Measurements from ENCODE around the gene STK24. TPM values are rescaled to one million over a fixed set of nuclear protein-coding genes. Genes with fewer than 3 reads are reported as not detected.

Gene STK24
- total and polyA plus RNA-seq, 2 of the 4 experiments (the other 2 are of a cell fraction), result 29.2 to 43.4 TPM

DNA sequence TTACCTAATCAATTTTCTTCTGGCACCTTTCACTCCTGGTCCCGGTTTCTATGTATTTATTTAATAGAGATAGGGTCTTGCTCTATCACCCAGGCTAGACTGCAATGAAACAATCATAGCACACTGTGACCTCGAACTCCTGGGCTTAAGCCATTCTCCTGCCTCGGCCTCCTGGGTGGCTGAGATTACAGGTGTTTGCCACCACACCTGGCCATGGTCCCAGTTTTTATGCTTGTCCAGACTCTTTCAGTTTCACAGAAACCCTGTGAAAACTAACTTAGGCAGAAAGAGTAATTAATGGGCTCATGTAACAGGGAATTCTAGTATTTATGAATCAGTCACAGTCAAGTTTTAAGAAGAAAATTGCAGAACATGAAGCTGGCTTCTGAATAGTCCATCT, 9.0 kb upstream of the STK24 start:
- ChIA-PET CTCF (interaction anchor here (0.7 kb wide), 1 partner anchor 352 kb away, joined by 3 read pairs; no protein-coding TSS in a partner anchor), POLR2A (ENCODE audit: unreplicated experiment) (no interaction called here)
- dilution Hi-C loops (cut with HindIII; ENCODE audit: low sequenced_read_pairs, unreplicated experiment) (no loop called here), intact Hi-C loops (cut with micrococcal nuclease) (no loop called here), in situ Hi-C loops (cut with MboI; ENCODE audit: low sequenced_read_pairs) (no loop called here)
- H3K9ac ChIP-seq (ENCODE audit: low read depth, low read length), result no peak overlapping the region
- TF ChIP-seq RFX5 (IDR thresholded peaks at IDR 0.05; ENCODE audit: low read depth, low read length) (no peak), CEBPB (IDR thresholded peaks at IDR 0.05; ENCODE audit: low read depth, low read length) (no peak), RCOR1 (IDR thresholded peaks at IDR 0.05; ENCODE audit: insufficient replicate concordance, low read length) (no peak), NFE2L2 (IDR thresholded peaks at IDR 0.05; ENCODE audit: low read depth, low read length) (no peak), RAD21 (IDR thresholded peaks at IDR 0.05; ENCODE audit: low read length) (no peak)
- TF ChIP-seq, protein P1, sequence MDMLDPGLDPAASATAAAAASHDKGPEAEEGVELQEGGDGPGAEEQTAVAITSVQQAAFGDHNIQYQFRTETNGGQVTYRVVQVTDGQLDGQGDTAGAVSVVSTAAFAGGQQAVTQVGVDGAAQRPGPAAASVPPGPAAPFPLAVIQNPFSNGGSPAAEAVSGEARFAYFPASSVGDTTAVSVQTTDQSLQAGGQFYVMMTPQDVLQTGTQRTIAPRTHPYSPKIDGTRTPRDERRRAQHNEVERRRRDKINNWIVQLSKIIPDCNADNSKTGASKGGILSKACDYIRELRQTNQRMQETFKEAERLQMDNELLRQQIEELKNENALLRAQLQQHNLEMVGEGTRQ (IDR thresholded peaks at IDR 0.05; ENCODE audit: low read depth, low read length), result no peak
- TF ChIP-seq, protein P2, sequence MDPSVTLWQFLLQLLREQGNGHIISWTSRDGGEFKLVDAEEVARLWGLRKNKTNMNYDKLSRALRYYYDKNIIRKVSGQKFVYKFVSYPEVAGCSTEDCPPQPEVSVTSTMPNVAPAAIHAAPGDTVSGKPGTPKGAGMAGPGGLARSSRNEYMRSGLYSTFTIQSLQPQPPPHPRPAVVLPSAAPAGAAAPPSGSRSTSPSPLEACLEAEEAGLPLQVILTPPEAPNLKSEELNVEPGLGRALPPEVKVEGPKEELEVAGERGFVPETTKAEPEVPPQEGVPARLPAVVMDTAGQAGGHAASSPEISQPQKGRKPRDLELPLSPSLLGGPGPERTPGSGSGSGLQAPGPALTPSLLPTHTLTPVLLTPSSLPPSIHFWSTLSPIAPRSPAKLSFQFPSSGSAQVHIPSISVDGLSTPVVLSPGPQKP (IDR thresholded peaks at IDR 0.05; ENCODE audit: borderline replicate concordance, low read depth, low read length), result no peak
- H3K18ac ChIP-seq (ENCODE audit: low read depth, low read length), result no peak overlapping the region
- no peak overlapping the region for H3K4me2 ChIP-seq (ENCODE audit: low read depth, low read length)
- H2BK120ac ChIP-seq (ENCODE audit: low read depth, low read length), result no peak overlapping the region
- no peaks in the 10 kb centered on the region for H4K20me1 ChIP-seq (ENCODE audit: insufficient read depth, low read length)
- WGBS, 2 experiments (ENCODE audit: extremely low coverage in 2 of 2, insufficient read length in 1 of 2), result no CpG with 5 or more reads among the region's 3 CpGs
- no peak overlapping the region for H3K27ac ChIP-seq (ENCODE audit: insufficient read depth, low read length)
- ATAC-seq (ENCODE audit: low read depth) (no peak), DNase-seq (no peak)
- H3K14ac ChIP-seq (replicated peaks; ENCODE audit: low read depth, low read length), result no peak overlapping the region
- H4K5ac ChIP-seq (ENCODE audit: low read depth, low read length), result no peak overlapping the region
- H3K36me3 ChIP-seq (ENCODE audit: control insufficient read depth, insufficient read depth, low read length), result no peaks in the 10 kb centered on the region
- H2BK5ac ChIP-seq (ENCODE audit: low read depth, low read length, poor library complexity, severe bottlenecking), result no peak overlapping the region
- H4K8ac ChIP-seq (ENCODE audit: low read depth in 2 of 2, low read length in 2 of 2), result no peak overlapping the region
- no peak overlapping the region for H4K91ac ChIP-seq (ENCODE audit: insufficient read depth, low read depth, low read length)
- peaks cover 4% of the 10 kb centered on the region for H3K9me1 ChIP-seq (ENCODE audit: insufficient read depth, low read length)
- no peak overlapping the region for H3K4ac ChIP-seq (ENCODE audit: low read depth, low read length)
- no peak overlapping the region for H3K4me3 ChIP-seq (ENCODE audit: insufficient read depth, low read depth, low read length)
- H2AK5ac ChIP-seq (ENCODE audit: low read depth, low read length), result no peak overlapping the region
- H3K23ac ChIP-seq (ENCODE audit: low read depth, low read length), result no peak overlapping the region
- H3K79me1 ChIP-seq (ENCODE audit: low read depth in 1 of 2, low read length in 2 of 2), result no peaks in the 10 kb centered on the region
- H2BK15ac ChIP-seq (ENCODE audit: low read depth, low read length), result no peak overlapping the region
- no peak overlapping the region for H2AK9ac ChIP-seq (replicated peaks; ENCODE audit: low read depth, low read length, poor library complexity)
- no peak overlapping the region for H2BK20ac ChIP-seq (ENCODE audit: low read depth, low read length)
- no peak overlapping the region for H2AFZ ChIP-seq (replicated peaks; ENCODE audit: low read length, poor library complexity)
- no peaks in the 10 kb centered on the region; the same call in 1 of the 2 replicates for H3K9me3 ChIP-seq (ENCODE audit: control insufficient read depth, insufficient read depth, low read length)
- H3K27me3 ChIP-seq (ENCODE audit: control insufficient read depth, insufficient read depth, low read length), result no peaks in the 10 kb centered on the region
- no peak overlapping the region for H3K56ac ChIP-seq (ENCODE audit: extremely low read depth, insufficient read depth, low read length)
- peaks cover 6% of the 10 kb centered on the region for H3K4me1 ChIP-seq (ENCODE audit: control insufficient read depth, insufficient read depth, low read length)
- BruUV-seq (replicated peaks), result no TSS peak
